HG02678 (cell line): ENCODE measurements around the gene NKX6-2.
"Not testable (repeated sequence)": the region's sequence is repeated elsewhere in the genome, so short reads cannot be mapped to it uniquely, and the experiment has no call there.

Experiments used
- ATAC-seq: cut with Tn5 transposase; IDR thresholded peaks from one replicate; pipeline ENCODE4 v1.9.1; 2021; ENCODE audit warnings: mild to moderate bottlenecking, moderate library complexity; ENCODE audit not compliant: unreplicated experiment

NKX6-2 gene

DNA sequence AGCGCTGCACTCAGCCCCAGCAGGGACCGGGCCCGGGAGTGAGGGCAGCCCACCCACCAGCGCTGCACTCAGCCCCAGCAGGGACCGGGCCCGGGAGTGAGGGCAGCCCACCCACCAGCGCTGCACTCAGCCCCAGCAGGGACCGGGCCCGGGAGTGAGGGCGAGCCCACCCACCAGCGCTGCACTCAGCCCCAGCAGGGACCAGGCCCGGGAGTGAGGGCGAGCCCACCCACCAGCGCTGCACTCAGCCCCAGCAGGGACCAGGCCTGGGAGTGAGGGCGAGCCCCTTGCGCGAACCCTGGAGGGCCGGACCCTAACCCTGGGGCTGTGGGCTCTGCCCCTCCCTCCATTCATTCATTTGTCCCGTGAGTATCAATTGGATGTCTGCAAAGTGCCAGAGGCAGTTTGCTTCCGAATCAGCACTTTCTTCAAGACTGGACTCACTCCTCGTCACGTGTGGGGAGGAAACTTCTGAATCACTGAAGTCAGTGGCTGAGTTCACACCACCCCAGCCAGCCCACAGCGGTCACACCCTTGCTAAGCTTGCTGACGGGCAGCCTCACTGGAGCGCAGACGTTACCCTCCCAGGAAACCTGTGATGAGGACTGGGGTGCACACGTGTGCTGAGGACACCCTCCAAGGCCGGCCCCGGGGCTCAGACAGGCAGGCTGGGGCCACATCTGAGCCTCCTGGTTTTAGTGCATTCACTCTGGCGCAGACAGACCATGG lies 42.6 kb downstream of the NKX6-2 start:
- ATAC-seq = not testable (repeated sequence)

DNA sequence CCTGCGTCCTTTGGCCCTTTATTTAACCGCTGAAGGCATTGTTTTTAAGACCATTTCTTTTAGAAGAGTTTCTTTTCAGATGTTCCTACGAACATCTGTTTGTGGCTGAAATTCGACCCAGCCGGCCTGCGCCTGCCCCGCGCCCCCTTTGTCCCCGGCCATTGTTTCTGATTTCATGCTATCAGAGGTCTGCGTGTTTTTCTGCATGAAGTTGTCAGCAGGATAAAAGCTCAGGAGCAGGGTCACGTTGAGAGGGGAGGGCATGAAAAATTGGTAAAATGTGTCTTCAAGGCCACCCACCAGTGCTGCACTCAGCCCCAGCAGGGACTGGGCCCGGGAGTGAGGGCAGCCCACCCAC lies 43.1 kb downstream of the NKX6-2 start:
- no peak for ATAC-seq

DNA sequence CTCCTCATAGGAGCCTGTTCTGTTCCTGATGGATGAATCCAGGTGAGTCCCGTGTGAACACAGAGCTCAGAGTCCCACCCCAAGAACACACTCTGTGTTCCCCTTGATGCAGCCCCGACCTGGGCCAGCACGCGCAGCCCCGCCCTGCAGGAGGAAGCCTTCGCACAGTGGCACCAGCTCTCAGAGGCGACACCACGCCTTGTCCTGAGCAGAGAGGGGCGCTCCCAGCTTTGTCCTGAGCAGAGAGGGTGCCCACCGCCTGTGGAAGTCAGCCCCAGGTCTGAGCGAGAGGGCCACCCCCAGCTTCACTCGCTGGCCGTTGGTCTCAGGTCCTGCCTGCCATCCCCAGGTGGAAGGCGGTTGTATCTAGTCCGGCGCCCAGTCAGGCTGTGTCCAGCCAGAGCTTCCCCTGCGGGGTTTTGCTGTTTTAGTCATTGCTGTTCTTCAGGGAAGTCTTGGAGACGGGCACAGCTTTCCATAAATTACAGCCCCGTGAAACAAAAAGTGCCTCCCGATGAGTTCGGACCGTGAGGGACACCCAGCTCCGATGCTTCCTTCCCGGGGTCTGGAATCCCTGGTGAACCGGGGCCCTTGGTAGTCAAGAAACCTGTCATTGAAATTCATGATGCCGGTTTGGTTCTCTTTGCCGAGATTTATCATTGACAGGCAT lies 43.6 kb downstream of the NKX6-2 start:
- no peak for ATAC-seq

DNA sequence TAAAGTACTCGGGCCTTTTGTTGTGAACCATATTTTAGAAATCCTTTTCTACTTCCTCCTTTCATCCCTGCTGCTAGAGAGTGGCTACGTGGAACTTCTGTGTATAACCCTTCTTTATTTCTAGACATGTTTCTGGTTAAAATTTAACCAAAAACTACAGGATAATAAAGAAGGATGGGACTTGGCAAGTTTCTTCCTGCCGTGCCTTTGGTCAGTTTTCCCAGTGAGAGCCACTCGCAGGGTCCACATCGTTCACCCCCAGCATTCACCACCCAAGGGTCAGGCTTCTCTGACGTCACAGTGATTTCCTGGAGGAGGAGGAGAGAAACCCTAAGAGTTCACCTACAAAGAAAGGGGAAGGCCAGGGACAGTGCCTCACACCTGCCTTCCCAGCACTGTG lies 45.4 kb downstream of the NKX6-2 start:
- ATAC-seq = no peak

DNA sequence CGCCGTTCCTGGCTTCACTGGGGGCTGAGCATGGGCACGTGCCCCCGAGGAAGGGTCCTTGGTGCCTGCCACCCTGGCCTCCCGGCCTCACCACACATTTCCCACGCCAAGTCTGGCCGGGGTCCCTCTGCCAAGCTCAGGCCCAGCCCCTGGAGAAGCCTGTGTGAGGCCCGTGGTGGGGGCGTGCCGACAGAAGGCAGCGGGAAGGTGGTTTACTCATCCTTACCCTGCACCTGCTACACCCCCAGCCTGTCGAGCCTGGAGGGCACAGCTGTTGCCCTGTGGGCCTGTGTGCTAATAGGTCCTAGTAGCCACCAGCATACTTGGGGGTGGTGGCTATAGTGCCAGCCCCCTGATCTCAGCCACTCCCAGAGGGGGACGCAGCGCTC lies 46.7 kb downstream of the NKX6-2 start:
- no peak for ATAC-seq

DNA sequence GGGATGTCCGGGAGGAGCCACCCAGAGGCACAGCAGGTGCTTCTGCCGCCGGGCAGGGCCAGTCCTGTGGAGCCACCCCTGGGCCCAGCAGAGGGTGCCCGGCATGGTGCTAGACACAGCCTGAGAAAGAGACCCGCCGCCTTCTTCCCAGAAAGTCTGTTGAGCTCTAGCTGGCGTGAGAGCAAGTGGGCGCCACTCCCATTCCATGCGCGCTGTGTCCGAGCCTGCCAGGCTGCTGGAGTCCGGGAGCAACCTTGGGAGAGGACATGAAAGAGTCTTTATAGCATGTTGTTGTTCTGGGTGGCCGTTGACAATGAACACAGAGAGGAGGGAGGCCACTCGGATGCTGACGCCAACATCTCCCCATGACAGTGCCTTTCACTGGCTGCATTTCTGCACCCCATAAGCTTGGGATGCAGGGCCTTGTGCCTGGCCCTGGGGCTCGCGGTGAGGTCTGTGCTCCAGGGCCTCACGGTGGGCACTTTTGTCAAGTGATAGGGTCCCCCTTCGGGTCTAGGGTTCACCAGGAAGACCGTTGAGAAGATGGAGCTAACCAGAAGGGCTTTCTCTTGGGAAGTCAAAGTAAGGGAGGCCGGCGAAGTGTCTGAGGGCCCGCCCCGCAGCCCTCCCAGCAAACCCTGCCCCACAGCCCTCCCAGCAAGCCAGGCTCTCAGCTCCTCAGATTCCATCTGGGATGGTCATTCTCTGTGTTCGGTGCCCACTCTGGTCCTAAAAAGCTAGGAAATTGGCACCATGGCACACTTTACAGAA lies 47.3 kb downstream of the NKX6-2 start:
- ATAC-seq = no peak

DNA sequence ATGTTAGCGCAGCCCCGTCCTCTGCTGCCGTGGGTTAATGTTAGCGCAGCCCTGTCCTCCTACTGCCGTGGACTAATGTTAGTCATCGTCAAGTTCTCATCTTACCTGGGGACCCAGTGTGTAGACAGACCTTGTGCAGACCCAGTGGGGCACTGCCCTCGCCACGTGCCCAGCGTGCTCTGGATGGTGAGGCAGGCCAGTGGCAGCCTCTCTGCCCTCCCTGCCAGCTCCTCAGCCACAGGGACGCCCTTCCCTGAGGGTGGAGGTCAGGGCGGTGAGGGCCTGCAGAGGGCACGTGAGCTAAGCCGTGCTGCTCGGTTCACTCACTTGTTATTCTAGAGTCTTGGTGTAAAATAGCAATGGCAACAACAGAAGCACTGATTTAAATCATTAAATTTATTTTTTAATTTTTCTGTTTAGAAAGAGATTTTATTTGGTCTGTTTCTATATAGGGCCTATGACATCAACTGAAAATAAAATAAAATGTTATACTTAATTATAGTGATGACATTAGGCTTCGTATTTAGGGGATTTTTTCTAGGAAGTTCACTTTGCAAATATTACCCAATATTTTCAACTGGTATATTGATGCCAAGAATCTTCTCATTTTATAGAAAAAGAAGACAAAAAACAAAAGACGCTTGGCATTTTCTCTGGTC lies 48.4 kb downstream of the NKX6-2 start:
- no peak for ATAC-seq

DNA sequence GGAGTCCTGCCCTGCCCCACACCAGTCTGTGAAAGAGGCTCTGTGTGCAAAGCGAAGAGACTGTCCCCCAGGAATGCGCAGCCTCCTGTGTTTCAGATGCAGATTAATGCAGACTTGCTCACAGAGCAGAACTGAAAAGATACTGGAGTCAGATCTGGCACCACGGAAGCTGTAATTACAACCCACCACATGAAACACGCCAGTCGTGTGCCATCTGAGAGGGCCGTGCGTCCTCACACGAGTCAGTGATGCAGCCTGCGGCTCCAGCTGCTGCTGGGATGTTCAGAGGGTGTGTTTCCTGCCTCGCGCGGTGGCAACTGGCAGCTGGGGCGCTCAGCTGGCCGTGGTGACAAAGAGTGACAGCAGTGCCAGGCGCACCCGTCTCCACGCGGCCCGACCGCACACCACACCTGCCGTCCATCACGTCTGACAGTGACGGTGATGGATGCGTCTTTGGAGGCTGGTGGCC lies 50.0 kb downstream of the NKX6-2 start:
- no peak for ATAC-seq

DNA sequence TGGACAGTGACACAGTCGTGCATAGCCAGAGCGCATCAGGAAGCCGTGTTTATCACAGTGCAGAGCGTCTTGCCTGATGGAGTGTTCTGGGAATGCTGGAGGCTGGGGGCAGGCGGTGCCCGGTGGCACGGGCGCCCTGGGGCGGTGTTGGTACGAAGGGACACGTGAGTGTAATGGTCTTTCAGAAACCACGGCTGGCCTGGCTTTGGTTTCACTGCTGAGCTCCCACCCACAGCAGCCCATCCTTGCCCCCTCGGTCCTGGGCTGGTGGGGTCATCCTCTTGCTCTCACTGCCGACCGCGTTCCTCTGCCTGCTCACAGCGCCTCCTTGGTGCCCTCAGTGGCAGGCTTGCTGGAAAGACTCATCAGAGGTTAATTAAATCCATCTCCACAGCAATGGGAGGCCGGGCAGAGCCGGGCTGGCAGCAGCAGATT lies 50.6 kb downstream of the NKX6-2 start:
- no peak for ATAC-seq

DNA sequence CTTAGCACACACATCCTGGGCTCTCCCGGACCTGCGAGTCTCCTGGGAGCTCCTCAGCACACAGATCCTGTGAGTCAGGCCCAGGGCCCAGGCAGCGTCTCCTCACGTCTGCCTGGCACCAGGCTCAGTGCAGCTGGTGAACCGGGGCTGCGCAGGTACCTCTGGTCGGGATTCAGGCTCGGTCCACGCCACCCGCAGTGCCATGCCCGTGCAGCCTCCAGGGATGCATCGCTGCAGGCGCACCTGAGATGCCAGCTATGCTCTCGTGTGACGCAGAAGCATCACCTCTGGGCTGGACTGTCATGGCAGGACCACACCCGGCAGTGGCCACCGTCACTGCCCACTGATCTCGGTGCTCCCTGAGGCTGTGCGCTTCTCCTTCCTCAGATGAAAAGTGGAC lies 52.0 kb downstream of the NKX6-2 start:
- ATAC-seq = no peak
